Loucy (cell line): ENCODE data around the gene C2CD3.

Experiments
- H2AFZ ChIP-seq: fragments of 200-600 bp; sonication (generic); 2 replicates; pipeline ENCODE4 v1.6.0; 2016; ENCODE audit warnings: antibody characterized with exemption, mild to moderate bottlenecking, low read length, moderate library complexity
- H3F3A ChIP-seq: fragments of 200-600 bp; 2 replicates; pipeline ENCODE4 v1.6.0; 2016; ENCODE audit warnings: antibody characterized with exemption, low read depth, mild to moderate bottlenecking
- H3K27me3 ChIP-seq: fragments of 200-600 bp; sonication (generic); 2 replicates; pipeline ENCODE4 v1.6.1; 2014; ENCODE audit warnings: low read length, mild to moderate bottlenecking; ENCODE audit not compliant: insufficient read depth, poor library complexity, severe bottlenecking
- H3K36me3 ChIP-seq: fragments of 200-600 bp; sonication (generic); 2 replicates; pipeline ENCODE4 v1.6.1; 2016; ENCODE audit warnings: low read length; ENCODE audit not compliant: insufficient read depth
- H3K4me1 ChIP-seq: fragments of 200-600 bp; sonication (generic); 2 replicates; pipeline ENCODE4 v1.5.1; 2014; ENCODE audit warnings: low read length, mild to moderate bottlenecking; ENCODE audit not compliant: insufficient read depth, poor library complexity, severe bottlenecking
- H3K4me2 ChIP-seq: fragments of 200-600 bp; sonication (generic); 2 replicates; pipeline ENCODE4 v1.6.0; 2014; ENCODE audit warnings: antibody characterized with exemption, low read length, low read depth, mild to moderate bottlenecking; ENCODE audit not compliant: poor library complexity, severe bottlenecking
- H3K4me3 ChIP-seq: fragments of 200-600 bp; sonication (generic); 2 replicates; pipeline ENCODE4 v1.5.1; 2014; ENCODE audit warnings: low read length, mild to moderate bottlenecking, mixed read lengths; ENCODE audit not compliant: poor library complexity, severe bottlenecking
- H3K79me2 ChIP-seq: fragments of 200-600 bp; sonication (generic); 2 replicates; pipeline ENCODE4 v1.6.1; 2014; ENCODE audit warnings: low read length; ENCODE audit not compliant: insufficient read depth
- H3K9ac ChIP-seq: fragments of 200-600 bp; sonication (generic); 2 replicates; pipeline ENCODE4 v1.6.0; 2014; ENCODE audit warnings: mild to moderate bottlenecking, low read depth, low read length, moderate library complexity; ENCODE audit not compliant: poor library complexity, severe bottlenecking
- H3K9me2 ChIP-seq: fragments of 200-600 bp; sonication (generic); replicated peaks from 2 replicates; pipeline ENCODE4 v1.6.1; 2016; ENCODE audit warnings: low read depth, low read length, mixed read lengths
- H3K9me3 ChIP-seq: fragments of 200-600 bp; sonication (generic); 2 replicates; pipeline ENCODE4 v1.6.1; 2014; ENCODE audit warnings: mild to moderate bottlenecking, antibody characterized with exemption, low read length, low read depth; ENCODE audit not compliant: insufficient read depth
- H4K20me1 ChIP-seq: fragments of 200-600 bp; sonication (generic); 2 replicates; pipeline ENCODE4 v1.6.0; 2014; ENCODE audit warnings: antibody characterized with exemption, low read length, mild to moderate bottlenecking; ENCODE audit not compliant: insufficient read depth, poor library complexity, severe bottlenecking
- CTCF ChIP-seq: fragments of 200-600 bp; sonication (generic); conservative IDR thresholded peaks from 2 replicates; pipeline ENCODE4 v1.5.1; 2014; ENCODE audit warnings: mild to moderate bottlenecking, antibody characterized with exemption, low read length
- EZH2phosphoT487 ChIP-seq: fragments of 200-600 bp; IDR thresholded peaks from 2 replicates; pipeline ENCODE4 v1.6.1; 2018; ENCODE audit warnings: antibody characterized with exemption, mild to moderate bottlenecking, moderate library complexity, borderline replicate concordance

Gene C2CD3

GRCh38 chr11:73977856-73978519 lies 192.8 kb downstream of the C2CD3 start:
- peak overlapping the region; percentile 97 for H3K4me3 ChIP-seq
- peak overlapping the region; percentile 99 for H3K9ac ChIP-seq
- H3K4me2 ChIP-seq = peak overlapping the region; percentile 92
- no peaks in the 10 kb centered on the region for H3K9me3 ChIP-seq
- peaks cover 47% of the 10 kb centered on the region; the same call in 1 of the 2 replicates for H3K36me3 ChIP-seq
- H2AFZ ChIP-seq = no peak overlapping the region
- TF ChIP-seq EZH2phosphoT487 = no peak
- TF ChIP-seq CTCF = no peak
- peaks cover 7% of the 10 kb centered on the region for H3K27me3 ChIP-seq
- peaks cover 16% of the 10 kb centered on the region for H3F3A ChIP-seq
- H4K20me1 ChIP-seq = peaks cover 71% of the 10 kb centered on the region
- peaks cover 53% of the 10 kb centered on the region for H3K4me1 ChIP-seq
- peaks cover 65% of the 10 kb centered on the region for H3K79me2 ChIP-seq
- H3K9me2 ChIP-seq = no peaks in the 10 kb centered on the region

GRCh38 chr11:73976451-73977151 lies 194.2 kb downstream of the C2CD3 start:
- H3K9ac ChIP-seq = no peak overlapping the region
- H3K36me3 ChIP-seq = peaks cover 47% of the 10 kb centered on the region; the same call in 1 of the 2 replicates
- TF ChIP-seq CTCF (no peak), EZH2phosphoT487 (no peak)
- no peaks in the 10 kb centered on the region for H3K27me3 ChIP-seq
- no peaks in the 10 kb centered on the region for H3K9me3 ChIP-seq
- no peaks in the 10 kb centered on the region for H3K9me2 ChIP-seq
- peaks cover 62% of the 10 kb centered on the region for H4K20me1 ChIP-seq
- peaks cover 53% of the 10 kb centered on the region for H3K4me1 ChIP-seq
- H3K4me2 ChIP-seq = peak overlapping the region; percentile 92
- no peak overlapping the region for H3K4me3 ChIP-seq
- H3F3A ChIP-seq = peaks cover 14% of the 10 kb centered on the region; the same call in 1 of the 2 replicates
- H2AFZ ChIP-seq = no peak overlapping the region
- peaks cover 55% of the 10 kb centered on the region for H3K79me2 ChIP-seq

GRCh38 chr11:73975479-73975757 lies 195.4 kb downstream of the C2CD3 start:
- H3K36me3 ChIP-seq = peaks cover 47% of the 10 kb centered on the region; the same call in 1 of the 2 replicates
- H3F3A ChIP-seq = peaks cover 10% of the 10 kb centered on the region; the same call in 1 of the 2 replicates
- no peaks in the 10 kb centered on the region for H3K9me3 ChIP-seq
- no peak overlapping the region for H2AFZ ChIP-seq
- H3K9me2 ChIP-seq = no peaks in the 10 kb centered on the region
- H3K27me3 ChIP-seq = no peaks in the 10 kb centered on the region
- H3K9ac ChIP-seq = no peak overlapping the region
- peaks cover 43% of the 10 kb centered on the region for H3K4me1 ChIP-seq
- peak overlapping the region; percentile 14 for H3K4me2 ChIP-seq
- TF ChIP-seq EZH2phosphoT487 (no peak), CTCF (no peak)
- peaks cover 51% of the 10 kb centered on the region for H4K20me1 ChIP-seq
- H3K79me2 ChIP-seq = peaks cover 43% of the 10 kb centered on the region
- H3K4me3 ChIP-seq = no peak overlapping the region
